ENCODE measurements around the gene FOXP4.

GRCh38 chr6:41578217-41579087 lies 32.3 kb downstream of the FOXP4 start:
- TF ChIP-seq CTCF (IDR thresholded peaks at IDR 0.05) (no peak), POLR2A (IDR thresholded peaks at IDR 0.05) (no peak)

Measured in thyroid gland (tissue), 4 donors.